Measurements from ENCODE around the gene TMEM63C.

DNA sequence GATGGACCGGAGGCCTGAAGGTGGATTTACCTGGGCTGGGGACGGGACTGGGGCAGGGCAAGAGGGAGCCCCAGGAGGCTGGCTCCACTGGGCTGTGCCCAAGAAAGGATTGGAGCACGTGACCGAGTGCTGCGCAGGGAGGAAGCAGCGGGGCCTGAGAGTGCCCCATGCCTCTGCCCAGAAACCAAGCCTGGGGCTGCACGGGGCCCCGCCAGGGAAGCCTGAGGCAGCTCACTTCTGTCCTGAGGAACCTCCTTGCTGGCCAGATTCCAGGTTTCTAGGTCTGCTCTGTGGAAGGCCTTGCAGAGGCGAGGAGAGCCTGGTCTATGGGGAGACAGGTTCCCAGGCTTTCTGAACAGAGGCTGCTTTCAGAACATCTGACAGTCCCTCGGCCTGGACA lies 79.0 kb downstream of the TMEM63C start:
- TF ChIP-seq, protein P1, sequence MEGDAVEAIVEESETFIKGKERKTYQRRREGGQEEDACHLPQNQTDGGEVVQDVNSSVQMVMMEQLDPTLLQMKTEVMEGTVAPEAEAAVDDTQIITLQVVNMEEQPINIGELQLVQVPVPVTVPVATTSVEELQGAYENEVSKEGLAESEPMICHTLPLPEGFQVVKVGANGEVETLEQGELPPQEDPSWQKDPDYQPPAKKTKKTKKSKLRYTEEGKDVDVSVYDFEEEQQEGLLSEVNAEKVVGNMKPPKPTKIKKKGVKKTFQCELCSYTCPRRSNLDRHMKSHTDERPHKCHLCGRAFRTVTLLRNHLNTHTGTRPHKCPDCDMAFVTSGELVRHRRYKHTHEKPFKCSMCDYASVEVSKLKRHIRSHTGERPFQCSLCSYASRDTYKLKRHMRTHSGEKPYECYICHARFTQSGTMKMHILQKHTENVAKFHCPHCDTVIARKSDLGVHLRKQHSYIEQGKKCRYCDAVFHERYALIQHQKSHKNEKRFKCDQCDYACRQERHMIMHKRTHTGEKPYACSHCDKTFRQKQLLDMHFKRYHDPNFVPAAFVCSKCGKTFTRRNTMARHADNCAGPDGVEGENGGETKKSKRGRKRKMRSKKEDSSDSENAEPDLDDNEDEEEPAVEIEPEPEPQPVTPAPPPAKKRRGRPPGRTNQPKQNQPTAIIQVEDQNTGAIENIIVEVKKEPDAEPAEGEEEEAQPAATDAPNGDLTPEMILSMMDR (IDR thresholded peaks at IDR 0.05; ENCODE audit: low read depth, low read length) = no peak
- no peak for TF ChIP-seq EZH2phosphoT487 (IDR thresholded peaks at IDR 0.05; ENCODE audit: low read depth)
